Caco-2 (cell line): ENCODE results near the gene ABL2. TPM values are rescaled to one million over a fixed set of nuclear protein-coding genes. Genes with fewer than 3 reads are reported as not detected.

Experiments
- BruUV-seq: library from RNA; stranded (reverse); fragments of 400-500 nt; replicated peaks from 2 replicates; lab custom pipeline; 2021; lab: Mats Ljungman, UMichigan
- CTCF ChIA-PET: fragments of 300-600 bp; sonication (Branson Sonifier 250); formaldehyde crosslinking; loops from one replicate; lab custom pipeline; 2022; ENCODE audit warnings: antibody characterized with exemption; lab: Charles Lee
- POLR2A ChIA-PET: fragments of 300-600 bp; sonication (Branson Sonifier 250); formaldehyde crosslinking; loops from one replicate; lab custom pipeline; 2022; ENCODE audit warnings: antibody characterized with exemption; lab: Charles Lee
- DNase-seq, 2 experiments: peaks; one replicate each; pipeline versions ENCODE4 v3.0.0 to v3.0.0-alpha.2; 2020 to 2022
- H3K27me3 ChIP-seq: replicated peaks from 2 replicates; pipeline ENCODE4 v1.6.0; 2011; ENCODE audit warnings: low read length; ENCODE audit not compliant: control insufficient read depth, insufficient read depth
- H3K36me3 ChIP-seq: 2 replicates; pipeline ENCODE4 v1.5.1; 2011; ENCODE audit warnings: low read length; ENCODE audit not compliant: control insufficient read depth, insufficient read depth
- H3K4me1 ChIP-seq: fragments of 250-450 bp; sonication (Bioruptor Pico); 2 replicates; pipeline ENCODE4 v1.5.1; 2020; ENCODE audit warnings: mild to moderate bottlenecking
- H3K4me3 ChIP-seq: 2 replicates; pipeline ENCODE4 v1.5.1; 2011; ENCODE audit warnings: low read depth, mild to moderate bottlenecking, control low read depth, low read length
- H3K9me3 ChIP-seq: fragments of 250-450 bp; sonication (Bioruptor Pico); 2 replicates; pipeline ENCODE4 v1.5.1; 2020; ENCODE audit warnings: mild to moderate bottlenecking, moderate library complexity
- H3K27ac Mint-ChIP-seq: one replicate; pipeline ENCODE4 v1.8.0; 2022; ENCODE audit warnings: mixed read lengths; ENCODE audit not compliant: unreplicated experiment
- H3K27me3 Mint-ChIP-seq: one replicate; pipeline ENCODE4 v1.8.0; 2022; ENCODE audit warnings: mixed read lengths; ENCODE audit not compliant: insufficient read depth, unreplicated experiment
- H3K36me3 Mint-ChIP-seq: one replicate; pipeline ENCODE4 v1.8.0; 2022; ENCODE audit warnings: mild to moderate bottlenecking, mixed read lengths; ENCODE audit not compliant: insufficient read depth, unreplicated experiment
- H3K4me1 Mint-ChIP-seq: one replicate; pipeline ENCODE4 v1.8.0; 2022; ENCODE audit warnings: low read depth, mixed read lengths; ENCODE audit not compliant: unreplicated experiment
- H3K4me3 Mint-ChIP-seq: one replicate; pipeline ENCODE4 v1.8.0; 2022; ENCODE audit warnings: mild to moderate bottlenecking, moderate library complexity, mixed read lengths; ENCODE audit not compliant: unreplicated experiment
- H3K9me3 Mint-ChIP-seq: one replicate; pipeline ENCODE4 v1.8.0; 2022; ENCODE audit warnings: mixed read lengths; ENCODE audit not compliant: unreplicated experiment
- CTCF ChIP-seq, 2 experiments: fragments of 200-600 bp in 1 of 2; IDR thresholded peaks; 1 replicate in 1 of 2; 2 replicates in 1 of 2; pipeline versions ENCODE4 v1.5.1 to v1.8.0; 2011 to 2022; ENCODE audit warnings: antibody characterized with exemption in 1 of 2, control low read depth in 1 of 2, inconsistent platforms in 1 of 2, low read depth in 1 of 2, low read length in 1 of 2, mild to moderate bottlenecking in 1 of 2, moderate library complexity in 1 of 2; ENCODE audit not compliant: insufficient read depth in 1 of 2, severe bottlenecking in 1 of 2, unreplicated experiment in 1 of 2
- intact Hi-C: fragments of 100-400 bp; cut with micrococcal nuclease; formaldehyde crosslinking; loops from one replicate; pipeline ENCODE4 v1.10.0; 2022; ENCODE audit not compliant: unreplicated experiment
- total RNA-seq: library from RNA; stranded (reverse); gene quantifications from 2 replicates; pipeline ENCODE4 v1.2.3, GENCODE V29; 2022

Gene ABL2
- total RNA-seq, 1 experiment from 2014 or later = 21.6 TPM

GRCh38 chr1:179091691-179092165, 137.7 kb downstream of the ABL2 start:
- no peak overlapping the region for H3K27ac Mint-ChIP-seq
- no peaks in the 10 kb centered on the region for H3K4me1 ChIP-seq
- no peaks in the 10 kb centered on the region for H3K9me3 Mint-ChIP-seq
- DNase-seq = no peak
- intact Hi-C loops = no loop called here
- H3K4me3 ChIP-seq = no peak overlapping the region
- ChIA-PET CTCF (interaction anchor here (0.6 kb wide), 1 partner anchor 1748 kb away, joined by 3 read pairs; no protein-coding TSS in a partner anchor), POLR2A (no interaction called here)
- H3K36me3 ChIP-seq = peaks cover 3% of the 10 kb centered on the region
- no peaks in the 10 kb centered on the region for H3K4me1 Mint-ChIP-seq
- H3K27me3 ChIP-seq = no peaks in the 10 kb centered on the region
- no peak overlapping the region for H3K4me3 Mint-ChIP-seq
- no peaks in the 10 kb centered on the region for H3K27me3 Mint-ChIP-seq
- BruUV-seq = no TSS peak
- no peaks in the 10 kb centered on the region for H3K9me3 ChIP-seq
- H3K36me3 Mint-ChIP-seq = peaks cover 55% of the 10 kb centered on the region
- no peak for TF ChIP-seq CTCF (IDR thresholded peaks at IDR 0.05; ENCODE audit: insufficient read depth in 1 of 2, low read depth in 1 of 2, low read length in 1 of 2, severe bottlenecking in 1 of 2, unreplicated experiment in 1 of 2)

DNA sequence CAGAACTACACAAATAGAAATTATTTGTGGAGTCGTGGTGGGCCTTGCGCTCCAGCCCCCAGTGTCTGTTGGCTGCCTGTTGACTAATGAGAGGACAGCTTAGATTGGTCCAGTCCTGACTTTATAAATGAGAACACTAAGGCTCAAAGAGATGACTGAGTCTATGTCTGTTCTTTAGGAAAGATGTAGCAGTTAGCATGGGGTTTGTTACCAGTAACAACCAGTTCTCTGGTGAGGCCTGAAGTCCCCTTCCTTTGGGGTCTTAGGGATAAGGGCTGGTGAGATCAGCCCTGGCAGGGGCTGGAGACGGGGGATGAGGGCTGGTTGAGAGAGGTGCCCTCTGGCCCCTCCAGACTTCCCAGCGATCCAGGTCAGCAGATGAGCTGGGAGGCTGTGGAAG, 138.6 kb downstream of the ABL2 start:
- intact Hi-C loops = no loop called here
- CTCF ChIA-PET = no interaction called here
- POLR2A ChIA-PET = no interaction called here
- no peaks in the 10 kb centered on the region for H3K27me3 Mint-ChIP-seq
- no TSS peak for BruUV-seq
- H3K36me3 Mint-ChIP-seq = peaks cover 52% of the 10 kb centered on the region
- no peaks in the 10 kb centered on the region for H3K4me1 Mint-ChIP-seq
- no peak overlapping the region for H3K4me3 ChIP-seq
- no peaks in the 10 kb centered on the region for H3K9me3 Mint-ChIP-seq
- H3K4me3 Mint-ChIP-seq = no peak overlapping the region
- peaks cover 3% of the 10 kb centered on the region for H3K36me3 ChIP-seq
- H3K27me3 ChIP-seq = no peaks in the 10 kb centered on the region
- H3K4me1 ChIP-seq = no peaks in the 10 kb centered on the region
- TF ChIP-seq CTCF (IDR thresholded peaks at IDR 0.05; ENCODE audit: insufficient read depth in 1 of 2, low read depth in 1 of 2, low read length in 1 of 2, severe bottlenecking in 1 of 2, unreplicated experiment in 1 of 2) = no peak
- H3K27ac Mint-ChIP-seq = no peak overlapping the region
- no peak for DNase-seq
- H3K9me3 ChIP-seq = no peaks in the 10 kb centered on the region

DNA sequence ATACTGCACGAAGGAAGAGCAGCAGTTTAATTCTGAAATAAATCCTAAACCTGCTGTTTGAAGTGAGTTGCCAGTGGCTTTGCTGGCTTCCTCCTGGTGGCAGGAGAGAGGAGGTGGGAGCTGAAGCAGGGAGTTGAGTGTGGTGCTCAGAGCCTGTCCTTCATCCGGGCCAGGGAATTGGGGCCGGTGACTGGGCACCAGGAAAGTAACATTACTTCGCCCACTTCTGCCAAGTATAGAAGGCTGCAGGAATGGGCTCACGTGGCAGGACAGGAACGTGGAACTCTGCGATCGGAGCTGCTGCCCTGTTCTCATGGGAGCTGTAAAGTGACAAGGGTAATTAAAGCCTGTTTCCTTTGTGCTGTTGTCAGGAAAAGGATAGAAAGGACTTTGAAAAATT, 139.0 kb downstream of the ABL2 start:
- Histone ChIP-seq H3K4me1 (no peaks in the 10 kb centered on the region), H3K36me3 (peaks cover 3% of the 10 kb centered on the region), H3K27me3 (no peaks in the 10 kb centered on the region), H3K4me3 (no peak overlapping the region), H3K9me3 (no peaks in the 10 kb centered on the region)
- CTCF ChIA-PET = no interaction called here
- no peaks in the 10 kb centered on the region for H3K27me3 Mint-ChIP-seq
- H3K9me3 Mint-ChIP-seq = no peaks in the 10 kb centered on the region
- intact Hi-C loops = no loop called here
- H3K4me1 Mint-ChIP-seq = no peaks in the 10 kb centered on the region
- no peak overlapping the region for H3K27ac Mint-ChIP-seq
- no TSS peak for BruUV-seq
- H3K4me3 Mint-ChIP-seq = no peak overlapping the region
- POLR2A ChIA-PET = no interaction called here
- TF ChIP-seq CTCF (IDR thresholded peaks at IDR 0.05; ENCODE audit: insufficient read depth in 1 of 2, low read depth in 1 of 2, low read length in 1 of 2, severe bottlenecking in 1 of 2, unreplicated experiment in 1 of 2) = no peak
- DNase-seq = no peak
- peaks cover 48% of the 10 kb centered on the region for H3K36me3 Mint-ChIP-seq
